Nephron (organoid): ENCODE data around the gene PAM.

Experiments
- H3K27ac Mint-ChIP-seq, 3 experiments: 2 replicates each; pipeline ENCODE4 v1.8.0; 2020; ENCODE audit warnings: mixed read lengths in 3 of 3, mild to moderate bottlenecking in 2 of 3, moderate library complexity in 1 of 3
- H3K27me3 Mint-ChIP-seq: 2 replicates; pipeline ENCODE4 v1.8.0; 2021; ENCODE audit warnings: low read depth, mild to moderate bottlenecking, moderate library complexity, mixed read lengths
- H3K36me3 Mint-ChIP-seq: 2 replicates; pipeline ENCODE4 v1.8.0; 2020; ENCODE audit warnings: low read depth, mixed read lengths
- H3K4me1 Mint-ChIP-seq: 2 replicates; pipeline ENCODE4 v1.8.0; 2020; ENCODE audit warnings: mixed read lengths
- H3K4me3 Mint-ChIP-seq, 3 experiments: 2 replicates each; pipeline ENCODE4 v1.8.0; 2020; ENCODE audit warnings: mild to moderate bottlenecking in 3 of 3, mixed read lengths in 3 of 3, moderate library complexity in 2 of 3
- H3K9me3 Mint-ChIP-seq: 2 replicates; pipeline ENCODE4 v1.8.0; 2020; ENCODE audit warnings: mixed read lengths
- CTCF ChIP-seq, 3 experiments: fragments of 200-600 bp; sonication (generic); IDR thresholded peaks; one replicate each; pipeline ENCODE4 v1.5.0; 2021; ENCODE audit warnings: antibody characterized with exemption in 3 of 3; ENCODE audit not compliant: unreplicated experiment in 3 of 3

Gene PAM

GRCh38 chr5:102890133-102890532 lies 135.0 kb downstream of the PAM start:
- Mint-ChIP-seq H3K4me1 (no peaks in the 10 kb centered on the region), H3K4me3 (no peak overlapping the region), H3K27me3 (no peaks in the 10 kb centered on the region), H3K9me3 (no peaks in the 10 kb centered on the region), H3K36me3 (peaks cover 12% of the 10 kb centered on the region), H3K27ac (no peak overlapping the region)
- no peak for TF ChIP-seq CTCF (IDR thresholded peaks at IDR 0.05; ENCODE audit: unreplicated experiment in 3 of 3)

GRCh38 chr5:102891175-102891574 lies 136.1 kb downstream of the PAM start:
- no peaks in the 10 kb centered on the region for H3K9me3 Mint-ChIP-seq
- no peaks in the 10 kb centered on the region for H3K4me1 Mint-ChIP-seq
- H3K4me3 Mint-ChIP-seq, result no peak overlapping the region
- H3K36me3 Mint-ChIP-seq, result peaks cover 12% of the 10 kb centered on the region
- H3K27me3 Mint-ChIP-seq, result no peaks in the 10 kb centered on the region
- H3K27ac Mint-ChIP-seq, result no peak overlapping the region
- no peak for TF ChIP-seq CTCF (IDR thresholded peaks at IDR 0.05; ENCODE audit: unreplicated experiment in 3 of 3)

- H3K36me3 Mint-ChIP-seq, result peaks cover 10% of the 10 kb centered on the region
- H3K27ac Mint-ChIP-seq, result no peak overlapping the region
- no peaks in the 10 kb centered on the region for H3K27me3 Mint-ChIP-seq
- H3K4me1 Mint-ChIP-seq, result no peaks in the 10 kb centered on the region
- H3K9me3 Mint-ChIP-seq, result no peaks in the 10 kb centered on the region
- H3K4me3 Mint-ChIP-seq, result no peak overlapping the region
- TF ChIP-seq CTCF (IDR thresholded peaks at IDR 0.05; ENCODE audit: unreplicated experiment in 3 of 3), result no peak
Observed at GRCh38 chr5:102893942-102894341, 138.8 kb downstream of the PAM start.

- H3K4me1 Mint-ChIP-seq, result no peaks in the 10 kb centered on the region
- H3K27ac Mint-ChIP-seq, result no peak overlapping the region
- no peak overlapping the region for H3K4me3 Mint-ChIP-seq
Observed at GRCh38 chr5:102895234-102895633, 140.1 kb downstream of the PAM start.

GRCh38 chr5:102895976-102896375 lies 140.9 kb downstream of the PAM start:
- H3K27me3 Mint-ChIP-seq, result no peaks in the 10 kb centered on the region
- H3K9me3 Mint-ChIP-seq, result no peaks in the 10 kb centered on the region
- no peaks in the 10 kb centered on the region for H3K4me1 Mint-ChIP-seq
- peaks cover 10% of the 10 kb centered on the region for H3K36me3 Mint-ChIP-seq
- no peak for TF ChIP-seq CTCF (IDR thresholded peaks at IDR 0.05; ENCODE audit: unreplicated experiment in 3 of 3)
- no peak overlapping the region for H3K27ac Mint-ChIP-seq
- H3K4me3 Mint-ChIP-seq, result no peak overlapping the region

More at GRCh38 chr5:102895234-102895633, 140.1 kb downstream of the PAM start:
- H3K9me3 Mint-ChIP-seq, result no peaks in the 10 kb centered on the region
- TF ChIP-seq CTCF (IDR thresholded peaks at IDR 0.05; ENCODE audit: unreplicated experiment in 3 of 3), result no peak
- peaks cover 10% of the 10 kb centered on the region for H3K36me3 Mint-ChIP-seq
- no peaks in the 10 kb centered on the region for H3K27me3 Mint-ChIP-seq

GRCh38 chr5:102901424-102902134 lies 146.5 kb downstream of the PAM start:
- Mint-ChIP-seq H3K9me3 (peaks cover 4% of the 10 kb centered on the region), H3K27ac (peak overlapping the region in 1 of 3 experiments; percentile 48), H3K4me3 (no peak overlapping the region), H3K4me1 (no peaks in the 10 kb centered on the region), H3K36me3 (peaks cover 13% of the 10 kb centered on the region), H3K27me3 (no peaks in the 10 kb centered on the region)
- no peak for TF ChIP-seq CTCF (IDR thresholded peaks at IDR 0.05; ENCODE audit: unreplicated experiment in 3 of 3)
